H9 (cell line): ENCODE measurements around the gene GET4. TPM values are rescaled to one million over a fixed set of nuclear protein-coding genes. Genes with fewer than 3 reads are reported as not detected.

Source experiments
- DNase-seq: peaks from one replicate; pipeline ENCODE4 v3.0.0-alpha.2; 2017
- H2AFZ ChIP-seq: one replicate; pipeline ENCODE4 v1.6.1; 2013; ENCODE audit warnings: mild to moderate bottlenecking, low read length, control low read depth, moderate library complexity
- H2AK5ac ChIP-seq: 2 replicates; pipeline ENCODE4 v1.6.1; 2013; ENCODE audit warnings: low read length, control low read depth, mixed read lengths; ENCODE audit not compliant: insufficient read length
- H2BK120ac ChIP-seq: one replicate; pipeline ENCODE4 v1.6.1; 2013; ENCODE audit warnings: low read depth, mild to moderate bottlenecking, low read length, control low read depth, inconsistent platforms; ENCODE audit not compliant: poor library complexity, severe bottlenecking
- H2BK12ac ChIP-seq: 2 replicates; pipeline ENCODE4 v1.6.1; 2013; ENCODE audit warnings: low read length, control low read depth, mixed read lengths, low read depth; ENCODE audit not compliant: insufficient read length
- H2BK15ac ChIP-seq: 2 replicates; pipeline ENCODE4 v1.6.1; 2013; ENCODE audit warnings: low read depth, low read length, control low read depth
- H2BK20ac ChIP-seq: one replicate; pipeline ENCODE4 v1.6.1; 2013; ENCODE audit warnings: low read depth, mild to moderate bottlenecking, low read length, control low read depth, inconsistent platforms; ENCODE audit not compliant: poor library complexity, severe bottlenecking
- H2BK5ac ChIP-seq: 2 replicates; pipeline ENCODE4 v1.6.1; 2013; ENCODE audit warnings: low read length, control low read depth, mixed read lengths; ENCODE audit not compliant: insufficient read length
- H3K14ac ChIP-seq: 2 replicates; pipeline ENCODE4 v1.6.1; 2013; ENCODE audit warnings: low read length, control low read depth; ENCODE audit not compliant: insufficient read depth
- H3K18ac ChIP-seq: 2 replicates; pipeline ENCODE4 v1.6.1; 2013; ENCODE audit warnings: low read depth, mild to moderate bottlenecking, mixed read lengths, low read length, control low read depth; ENCODE audit not compliant: insufficient read length
- H3K23ac ChIP-seq: 2 replicates; pipeline ENCODE4 v1.6.1; 2013; ENCODE audit warnings: low read length, control low read depth, mixed read lengths, low read depth; ENCODE audit not compliant: insufficient read length
- H3K23me2 ChIP-seq: 2 replicates; pipeline ENCODE4 v1.6.1; 2013; ENCODE audit warnings: low read depth, mild to moderate bottlenecking, mixed read lengths, low read length, control low read depth; ENCODE audit not compliant: insufficient read length, poor library complexity, severe bottlenecking
- H3K27ac ChIP-seq: 2 replicates; pipeline ENCODE4 v1.5.1; 2013; ENCODE audit warnings: low read length, control low read depth, mixed read lengths, low read depth; ENCODE audit not compliant: insufficient read length
- H3K27me3 ChIP-seq: 2 replicates; pipeline ENCODE4 v1.6.1; 2013; ENCODE audit warnings: low read length, control low read depth, inconsistent platforms; ENCODE audit not compliant: insufficient read depth
- H3K4ac ChIP-seq: 2 replicates; pipeline ENCODE4 v1.6.1; 2013; ENCODE audit warnings: low read depth, mild to moderate bottlenecking, control low read depth, inconsistent platforms, low read length, moderate library complexity
- H3K4me1 ChIP-seq: 2 replicates; pipeline ENCODE4 v1.6.1; 2013; ENCODE audit warnings: low read length, control low read depth, inconsistent platforms; ENCODE audit not compliant: insufficient read depth
- H3K4me2 ChIP-seq: 2 replicates; pipeline ENCODE4 v1.6.1; 2013; ENCODE audit warnings: low read length, control low read depth, mixed read lengths; ENCODE audit not compliant: insufficient read length, insufficient read depth
- H3K56ac ChIP-seq: 2 replicates; pipeline ENCODE4 v1.6.1; 2013; ENCODE audit warnings: low read depth, mild to moderate bottlenecking, mixed read lengths, low read length, control low read depth; ENCODE audit not compliant: insufficient read length
- H3K79me1 ChIP-seq: 2 replicates; pipeline ENCODE4 v1.6.1; 2013; ENCODE audit warnings: low read depth, mild to moderate bottlenecking, moderate library complexity, low read length, control low read depth, inconsistent platforms; ENCODE audit not compliant: insufficient read depth, poor library complexity, severe bottlenecking
- H3K79me2 ChIP-seq: 2 replicates; pipeline ENCODE4 v1.6.1; 2013; ENCODE audit warnings: low read length, control low read depth, inconsistent platforms; ENCODE audit not compliant: insufficient read depth
- H3K9ac ChIP-seq: 2 replicates; pipeline ENCODE4 v1.6.1; 2013; ENCODE audit warnings: low read length, control low read depth, mixed read lengths; ENCODE audit not compliant: insufficient read length; ENCODE audit errors: extremely low read depth
- H3K9me3 ChIP-seq: one replicate; pipeline ENCODE4 v1.6.1; 2013; ENCODE audit warnings: low read depth, low read length, inconsistent platforms; ENCODE audit not compliant: control insufficient read depth
- H3T11ph ChIP-seq: one replicate; pipeline ENCODE4 v1.6.1; 2013; ENCODE audit warnings: mild to moderate bottlenecking, low read length, control low read depth, inconsistent platforms
- H4K20me1 ChIP-seq: one replicate; pipeline ENCODE4 v1.6.1; 2013; ENCODE audit not compliant: control insufficient read depth, insufficient read length, insufficient read depth
- H4K5ac ChIP-seq: 2 replicates; pipeline ENCODE4 v1.6.1; 2013; ENCODE audit warnings: low read depth, mild to moderate bottlenecking, mixed read lengths, low read length, control low read depth; ENCODE audit not compliant: insufficient read length
- H4K8ac ChIP-seq: replicated peaks from 2 replicates; pipeline ENCODE4 v1.6.1; 2013; ENCODE audit warnings: low read length, control low read depth, mixed read lengths, low read depth; ENCODE audit not compliant: insufficient read length
- H4K91ac ChIP-seq: 2 replicates; pipeline ENCODE4 v1.6.1; 2013; ENCODE audit warnings: low read depth, mild to moderate bottlenecking, moderate library complexity, mixed read lengths, low read length, control low read depth; ENCODE audit not compliant: insufficient read length
- H3K27ac Mint-ChIP-seq, 3 experiments: 2 replicates in 2 of 3; 3 replicates in 1 of 3; pipeline ENCODE4 v1.8.0; 2020 to 2021; ENCODE audit warnings: mixed read lengths in 3 of 3, mild to moderate bottlenecking in 1 of 3, moderate library complexity in 1 of 3
- H3K27me3 Mint-ChIP-seq: 2 replicates; pipeline ENCODE4 v1.8.0; 2021; ENCODE audit warnings: low read depth, mild to moderate bottlenecking, moderate library complexity, mixed read lengths
- H3K36me3 Mint-ChIP-seq, 3 experiments: 2 replicates in 2 of 3; 3 replicates in 1 of 3; pipeline ENCODE4 v1.8.0; 2020 to 2021; ENCODE audit warnings: low read depth in 3 of 3, mixed read lengths in 3 of 3; ENCODE audit not compliant: insufficient read depth in 1 of 3
- H3K4me1 Mint-ChIP-seq, 2 experiments: 2 replicates each; pipeline ENCODE4 v1.8.0; 2020; ENCODE audit warnings: mixed read lengths in 2 of 2
- H3K4me3 Mint-ChIP-seq, 2 experiments: 2 replicates in 1 of 2; 3 replicates in 1 of 2; pipeline ENCODE4 v1.8.0; 2020 to 2021; ENCODE audit warnings: mild to moderate bottlenecking in 2 of 2, mixed read lengths in 2 of 2, moderate library complexity in 1 of 2
- H3K9me3 Mint-ChIP-seq, 2 experiments: 2 replicates in 1 of 2; 3 replicates in 1 of 2; pipeline ENCODE4 v1.8.0; 2020; ENCODE audit warnings: mild to moderate bottlenecking in 2 of 2, mixed read lengths in 2 of 2, moderate library complexity in 1 of 2
- CTCF ChIP-seq: fragments of 200-600 bp; sonication (generic); conservative IDR thresholded peaks from 3 replicates; pipeline ENCODE4 v1.8.0; 2021; ENCODE audit warnings: antibody characterized with exemption, mild to moderate bottlenecking
- WGBS: extraction: QIAGEN DNeasy Blood & Tissue Kit; methylation state at CpG from one replicate; pipeline ENCODE4 v1.1.7; 2013; ENCODE audit warnings: missing lambda C conversion rate, low lambda C conversion rate, mixed read lengths; ENCODE audit not compliant: insufficient read length; ENCODE audit errors: extremely low coverage; 5-methylcytosine and 5-hydroxymethylcytosine counted together
- total RNA-seq: library from RNA; stranded (reverse); gene quantifications from 2 replicates; pipeline ENCODE4 v1.2.1, GENCODE V29; 2021

The GET4 gene
- total RNA-seq, 1 experiment from 2014 or later, result 70.2 TPM

DNA sequence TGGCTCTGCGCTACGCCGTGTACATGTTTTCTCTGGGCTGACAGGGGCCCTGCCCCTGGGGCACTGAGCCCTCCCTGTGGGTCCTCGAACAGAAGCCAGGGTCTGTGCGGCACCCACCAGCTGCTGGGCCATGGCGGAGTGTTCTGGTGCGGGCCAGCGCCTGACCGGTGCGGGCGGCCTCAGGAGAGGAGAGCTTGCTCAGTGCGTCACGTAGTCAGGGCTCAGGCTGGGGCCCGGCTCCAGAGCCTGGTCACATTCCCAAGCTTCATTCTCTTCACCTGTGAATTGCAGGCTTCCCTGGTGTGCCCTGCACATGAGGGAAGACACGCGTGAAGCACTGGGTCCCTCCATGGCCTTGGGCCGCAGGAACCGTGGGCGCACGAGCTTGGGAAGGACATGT, 15.5 kb downstream of the GET4 start:
- no peaks in the 10 kb centered on the region for H3K4me1 ChIP-seq
- H4K91ac ChIP-seq, result no peak overlapping the region
- no peak overlapping the region for H3K4me3 Mint-ChIP-seq
- no peak overlapping the region for H3K4ac ChIP-seq
- H2BK15ac ChIP-seq, result no peak overlapping the region
- H3K9me3 Mint-ChIP-seq, result no peaks in the 10 kb centered on the region
- no peak overlapping the region for H4K8ac ChIP-seq
- H2BK12ac ChIP-seq, result no peak overlapping the region
- H2BK20ac ChIP-seq, result no peak overlapping the region
- no peak overlapping the region for H3K4me2 ChIP-seq
- H2BK5ac ChIP-seq, result no peak overlapping the region
- H2AFZ ChIP-seq, result no peak overlapping the region
- no peaks in the 10 kb centered on the region; the same call in 1 of the 2 replicates for H3K79me2 ChIP-seq
- H3K27me3 ChIP-seq, result no peaks in the 10 kb centered on the region
- no peak overlapping the region for H3K56ac ChIP-seq
- no peak overlapping the region for H3K27ac ChIP-seq
- H3K18ac ChIP-seq, result no peak overlapping the region
- DNase-seq, result no peak
- H3K23me2 ChIP-seq, result no peaks in the 10 kb centered on the region
- H2AK5ac ChIP-seq, result no peak overlapping the region
- peaks cover 3% of the 10 kb centered on the region for H4K20me1 ChIP-seq
- H3K23ac ChIP-seq, result no peak overlapping the region
- no peak for TF ChIP-seq CTCF
- no peak overlapping the region for H4K5ac ChIP-seq
- H3T11ph ChIP-seq, result no peak overlapping the region
- no peak overlapping the region for H2BK120ac ChIP-seq
- H3K4me1 Mint-ChIP-seq, result peaks cover 0 to 4% of the 10 kb centered on the region in 2 experiments; a peak in 1 of 4 replicates
- H3K9me3 ChIP-seq, result no peaks in the 10 kb centered on the region
- peaks cover 41 to 80% (median 73%) of the 10 kb centered on the region in 3 experiments for H3K36me3 Mint-ChIP-seq
- no peak overlapping the region for H3K9ac ChIP-seq
- no CpG with 5 or more reads among the region's 20 CpGs for WGBS
- H3K79me1 ChIP-seq, result no peaks in the 10 kb centered on the region
- no peak overlapping the region for H3K14ac ChIP-seq
- peaks cover 1% of the 10 kb centered on the region; the same call in 1 of the 2 replicates for H3K27me3 Mint-ChIP-seq
- H3K27ac Mint-ChIP-seq, result no peak overlapping the region
